GM21423 (cell line): ENCODE results near the gene SOX5.
"Not testable (repeated sequence)": the region's sequence is repeated elsewhere in the genome, so short reads cannot be mapped to it uniquely, and the experiment has no call there.

Experiments
- ATAC-seq: cut with Tn5 transposase; IDR thresholded peaks from one replicate; pipeline ENCODE4 v1.9.1; 2021; ENCODE audit warnings: mild to moderate bottlenecking, moderate library complexity; ENCODE audit not compliant: unreplicated experiment

Gene SOX5

GRCh38 chr12:23504641-23505399 lies 444.6 kb downstream of the SOX5 start:
- no peak for ATAC-seq

- ATAC-seq, result no peak
Measured at GRCh38 chr12:23504043-23504442, 445.4 kb downstream of the SOX5 start.

GRCh38 chr12:23503544-23503943 lies 445.9 kb downstream of the SOX5 start:
- no peak for ATAC-seq

- ATAC-seq, result no peak
Measured at GRCh38 chr12:23502259-23502658, 447.2 kb downstream of the SOX5 start.

- no peak for ATAC-seq
Measured at GRCh38 chr12:23495472-23495871, 454.0 kb downstream of the SOX5 start.

GRCh38 chr12:23493672-23494071 lies 455.8 kb downstream of the SOX5 start:
- no peak for ATAC-seq

GRCh38 chr12:23491029-23491428 lies 458.4 kb downstream of the SOX5 start:
- ATAC-seq, result not testable (repeated sequence)

GRCh38 chr12:23488130-23488529 lies 461.3 kb downstream of the SOX5 start:
- ATAC-seq, result no peak

- no peak for ATAC-seq
Measured at GRCh38 chr12:23484238-23484637, 465.2 kb downstream of the SOX5 start.

GRCh38 chr12:23482571-23482970 lies 466.9 kb downstream of the SOX5 start:
- ATAC-seq, result no peak
